ENCODE data around the gene NKAPD1. TPM values are rescaled to one million over a fixed set of nuclear protein-coding genes. Genes with fewer than 3 reads are reported as not detected.
"Not testable (repeated sequence)": the region's sequence is repeated elsewhere in the genome, so short reads cannot be mapped to it uniquely, and the experiment has no call there.

NKAPD1 gene
- polyA plus RNA-seq, 4 donors, result 48.8 to 61.1 (median 55.4) TPM

- DNase-seq (ENCODE audit: low read depth in 4 of 4, low spot score in 2 of 4), result peak in 3 of 4 donors; percentile 8 to 9 (median 9)
These were observed 11.8 kb downstream of the NKAPD1 start for GRCh38 chr11:112085822-112086421.

- peak; percentile 87 to 98 (median 96) for DNase-seq (ENCODE audit: low read depth in 4 of 4, low spot score in 2 of 4)
These were observed 12.5 kb downstream of the NKAPD1 start, which contains the start of the genes SDHD and TIMM8B for GRCh38 chr11:112086422-112087191. Gene SDHD, plus strand, starts transcription at chr11:112086873. Its CDS starts 35 bp downstream, at chr11:112086908. Gene TIMM8B, minus strand, starts transcription at chr11:112086756. Its CDS starts 33 bp downstream, at chr11:112086723.

- no peak for DNase-seq (ENCODE audit: low read depth in 4 of 4, low spot score in 2 of 4)
These were observed 13.1 kb downstream of the NKAPD1 start for GRCh38 chr11:112087212-112087611.

- not testable (repeated sequence) for DNase-seq (ENCODE audit: low read depth in 4 of 4, low spot score in 2 of 4)
These were observed 21.2 kb downstream of the NKAPD1 start for GRCh38 chr11:112095302-112095701.

GRCh38 chr11:112096194-112096593 is 22.1 kb downstream of the NKAPD1 start:
- no peak for DNase-seq (ENCODE audit: low read depth in 4 of 4, low spot score in 2 of 4)

GRCh38 chr11:112097734-112098528 is 23.8 kb downstream of the NKAPD1 start:
- DNase-seq (ENCODE audit: low read depth in 4 of 4, low spot score in 2 of 4), result no peak

- no peak for DNase-seq (ENCODE audit: low read depth in 4 of 4, low spot score in 2 of 4)
These were observed 26.4 kb downstream of the NKAPD1 start for GRCh38 chr11:112100462-112100861.

- no peak for DNase-seq (ENCODE audit: low read depth in 4 of 4, low spot score in 2 of 4)
These were observed 29.3 kb downstream of the NKAPD1 start for GRCh38 chr11:112103446-112103845.

- DNase-seq (ENCODE audit: low read depth in 4 of 4, low spot score in 2 of 4), result no peak
These were observed 32.0 kb downstream of the NKAPD1 start for GRCh38 chr11:112106070-112106469.

GRCh38 chr11:112113539-112114457 is 39.7 kb downstream of the NKAPD1 start:
- DNase-seq (ENCODE audit: low read depth in 4 of 4, low spot score in 2 of 4), result peak in 2 of 4 donors; percentile 13 to 29

- no peak for DNase-seq (ENCODE audit: low read depth in 4 of 4, low spot score in 2 of 4)
These were observed 40.4 kb downstream of the NKAPD1 start for GRCh38 chr11:112114460-112114859.

GRCh38 chr11:112115386-112115785 is 41.3 kb downstream of the NKAPD1 start:
- DNase-seq (ENCODE audit: low read depth in 4 of 4, low spot score in 2 of 4), result no peak

GRCh38 chr11:112118176-112118575 is 44.1 kb downstream of the NKAPD1 start:
- no peak for DNase-seq (ENCODE audit: low read depth in 4 of 4, low spot score in 2 of 4)

- DNase-seq (ENCODE audit: low read depth in 4 of 4, low spot score in 2 of 4), result no peak
These were observed 48.0 kb downstream of the NKAPD1 start for GRCh38 chr11:112121981-112122615.

GRCh38 chr11:112123129-112123528 is 49.0 kb downstream of the NKAPD1 start:
- no peak for DNase-seq (ENCODE audit: low read depth in 4 of 4, low spot score in 2 of 4)

GRCh38 chr11:112127056-112127455 is 53.0 kb downstream of the NKAPD1 start:
- no peak for DNase-seq (ENCODE audit: low read depth in 4 of 4, low spot score in 2 of 4)

GRCh38 chr11:112128483-112129121 is 54.5 kb downstream of the NKAPD1 start:
- no peak for DNase-seq (ENCODE audit: low read depth in 4 of 4, low spot score in 2 of 4)

- DNase-seq (ENCODE audit: low read depth in 4 of 4, low spot score in 2 of 4), result no peak
These were observed 55.6 kb downstream of the NKAPD1 start for GRCh38 chr11:112129656-112130055.

- no peak for DNase-seq (ENCODE audit: low read depth in 4 of 4, low spot score in 2 of 4)
These were observed 58.6 kb downstream of the NKAPD1 start for GRCh38 chr11:112132737-112133136.

Data from left renal cortex interstitium (tissue), 4 donors.